D721Med (cell line): ENCODE results near the gene STK4.

ENCODE experiments used
- DNase-seq: peaks from one replicate; pipeline ENCODE4 v3.0.0; 2011; ENCODE audit warnings: low spot score; ENCODE audit not compliant: insufficient read length
- FAIRE-seq: peaks from 2 replicates; lab custom pipeline; 2011; peaks lifted over from hg19 to GRCh38; lab: Jason Lieb, UNC
- TF ChIP-seq, protein P1 (sequence below): IDR thresholded peaks from 2 replicates; pipeline ENCODE4 v1.5.1; 2012; ENCODE audit warnings: mild to moderate bottlenecking, control low read depth; ENCODE audit not compliant: insufficient read depth; ENCODE audit errors: missing control alignments

Gene STK4

DNA sequence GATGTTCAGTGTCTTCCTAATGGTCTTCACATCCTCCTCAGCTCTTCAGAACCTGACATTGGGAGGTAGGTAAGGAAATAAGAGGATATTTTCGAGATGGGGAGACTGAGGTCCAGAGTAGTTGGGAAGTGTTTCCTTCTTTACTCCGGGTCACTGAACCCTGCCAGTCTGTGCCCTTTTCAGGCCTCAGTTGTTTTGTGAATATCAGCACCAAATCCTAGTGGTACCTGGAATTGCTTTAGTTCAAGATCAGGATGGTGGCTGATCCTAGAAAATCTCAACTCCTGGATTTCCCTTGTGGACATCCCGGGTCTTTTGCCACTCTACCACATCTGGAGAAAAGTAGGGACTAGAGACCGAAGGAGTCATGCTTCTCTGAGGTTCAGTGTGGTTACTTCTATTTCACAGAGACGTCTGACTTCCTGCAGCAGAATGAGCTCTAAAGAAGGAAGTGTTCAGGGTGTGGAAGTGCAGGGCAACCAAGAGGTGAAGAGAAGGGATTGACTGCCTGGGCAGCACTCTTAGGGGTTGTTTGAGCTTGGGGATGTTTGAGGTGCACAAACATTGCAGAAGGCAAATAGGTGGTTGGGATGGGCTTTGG is 995 bp downstream of the STK4 start:
- DNase-seq, result no peak
- no peak for FAIRE-seq
- TF ChIP-seq, protein P1, sequence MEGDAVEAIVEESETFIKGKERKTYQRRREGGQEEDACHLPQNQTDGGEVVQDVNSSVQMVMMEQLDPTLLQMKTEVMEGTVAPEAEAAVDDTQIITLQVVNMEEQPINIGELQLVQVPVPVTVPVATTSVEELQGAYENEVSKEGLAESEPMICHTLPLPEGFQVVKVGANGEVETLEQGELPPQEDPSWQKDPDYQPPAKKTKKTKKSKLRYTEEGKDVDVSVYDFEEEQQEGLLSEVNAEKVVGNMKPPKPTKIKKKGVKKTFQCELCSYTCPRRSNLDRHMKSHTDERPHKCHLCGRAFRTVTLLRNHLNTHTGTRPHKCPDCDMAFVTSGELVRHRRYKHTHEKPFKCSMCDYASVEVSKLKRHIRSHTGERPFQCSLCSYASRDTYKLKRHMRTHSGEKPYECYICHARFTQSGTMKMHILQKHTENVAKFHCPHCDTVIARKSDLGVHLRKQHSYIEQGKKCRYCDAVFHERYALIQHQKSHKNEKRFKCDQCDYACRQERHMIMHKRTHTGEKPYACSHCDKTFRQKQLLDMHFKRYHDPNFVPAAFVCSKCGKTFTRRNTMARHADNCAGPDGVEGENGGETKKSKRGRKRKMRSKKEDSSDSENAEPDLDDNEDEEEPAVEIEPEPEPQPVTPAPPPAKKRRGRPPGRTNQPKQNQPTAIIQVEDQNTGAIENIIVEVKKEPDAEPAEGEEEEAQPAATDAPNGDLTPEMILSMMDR, result no peak

DNA sequence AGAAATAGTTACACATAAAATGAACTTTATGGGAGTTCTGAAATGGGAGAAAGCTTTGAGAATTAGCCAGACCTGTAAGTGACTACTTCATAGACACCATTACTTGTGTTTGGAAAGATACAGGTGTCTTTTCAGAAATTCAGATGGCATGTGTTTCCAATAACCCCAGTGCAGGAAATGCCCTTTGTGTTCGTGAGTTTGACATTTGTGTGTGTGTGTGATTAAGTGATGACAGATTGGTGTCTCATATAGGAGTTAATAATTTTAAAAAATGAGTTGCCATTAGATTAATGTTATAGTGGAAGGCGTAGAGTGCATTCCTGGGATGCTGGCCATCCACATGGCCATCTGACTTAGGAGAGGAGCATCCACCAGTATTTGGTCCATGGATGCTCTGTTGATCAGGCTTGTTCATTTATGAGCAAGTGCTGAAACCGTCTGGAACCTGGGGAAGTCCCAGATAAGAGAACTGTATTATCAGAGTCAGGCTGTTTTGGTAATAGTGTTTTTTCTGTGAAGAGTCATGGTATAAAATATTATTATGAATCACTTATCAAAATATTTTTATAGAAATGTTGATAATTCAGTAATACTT is 3.1 kb downstream of the STK4 start:
- TF ChIP-seq, protein P1, result no peak
- FAIRE-seq, result no peak
- DNase-seq, result no peak

DNA sequence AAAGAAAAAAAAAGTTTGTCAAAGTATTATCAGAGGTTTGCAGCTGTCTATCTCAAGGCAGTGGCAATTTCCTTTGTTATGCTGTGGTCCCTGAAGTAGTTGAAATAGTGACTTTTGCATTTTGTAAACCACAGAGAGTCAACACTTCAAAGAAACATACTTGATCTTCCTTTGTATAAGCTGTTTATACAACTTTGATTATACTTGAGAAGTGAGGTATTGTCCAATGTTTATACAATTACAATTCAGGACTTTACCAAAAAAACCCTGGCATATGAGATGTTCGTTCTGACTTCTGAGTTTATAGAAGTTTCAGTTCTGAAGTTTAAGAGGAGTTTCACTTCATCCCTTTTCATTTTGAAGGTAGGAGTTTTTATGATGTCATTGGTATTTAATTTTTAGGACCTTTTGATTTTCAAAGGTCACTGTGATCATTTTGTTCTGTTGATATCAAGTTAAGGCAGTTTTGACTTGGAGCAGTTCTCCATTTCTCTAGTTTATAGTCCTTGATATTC is 4.0 kb downstream of the STK4 start:
- TF ChIP-seq, protein P1, result no peak
- FAIRE-seq (no peak), DNase-seq (no peak)

DNA sequence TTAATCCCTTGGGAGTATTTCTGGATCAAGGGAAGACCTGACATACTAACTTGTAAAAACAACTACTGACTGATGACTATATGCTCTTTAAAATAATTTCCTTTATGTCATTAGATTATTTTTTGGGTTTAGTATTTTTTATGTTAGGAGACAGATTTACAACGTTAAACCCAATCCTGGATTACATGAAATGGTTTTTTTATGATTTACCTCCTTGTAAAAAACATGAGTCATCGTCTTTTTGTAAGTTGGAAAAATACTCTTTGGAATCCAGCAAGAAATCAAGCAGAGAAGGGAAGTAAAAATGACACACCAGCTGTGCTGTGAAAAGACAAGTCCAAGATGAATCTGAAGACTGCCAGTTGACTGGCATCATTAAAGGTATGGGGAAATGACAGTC is 6.7 kb downstream of the STK4 start:
- FAIRE-seq (no peak), DNase-seq (no peak)
- TF ChIP-seq, protein P1, result no peak

DNA sequence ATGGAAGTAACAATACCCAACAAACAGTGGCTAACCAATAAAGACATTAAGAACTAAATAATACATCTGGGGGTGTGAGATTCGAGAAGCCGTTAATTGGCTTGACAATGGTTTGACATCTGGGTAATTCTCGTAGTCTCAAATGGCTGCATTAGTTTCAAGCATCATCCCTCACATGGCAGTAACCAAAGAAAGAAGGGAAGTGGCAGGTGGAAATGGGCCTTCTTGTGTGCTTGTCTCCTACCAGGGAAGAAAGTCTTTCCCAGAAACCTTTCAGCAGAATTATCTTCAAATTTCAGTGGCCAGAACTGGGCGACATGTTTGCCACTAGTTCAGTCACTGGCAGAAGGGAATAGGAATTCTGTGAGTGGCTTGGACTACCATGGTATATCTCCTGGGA is 10.4 kb downstream of the STK4 start:
- TF ChIP-seq, protein P1, result no peak
- DNase-seq, result no peak
- FAIRE-seq, result no peak

DNA sequence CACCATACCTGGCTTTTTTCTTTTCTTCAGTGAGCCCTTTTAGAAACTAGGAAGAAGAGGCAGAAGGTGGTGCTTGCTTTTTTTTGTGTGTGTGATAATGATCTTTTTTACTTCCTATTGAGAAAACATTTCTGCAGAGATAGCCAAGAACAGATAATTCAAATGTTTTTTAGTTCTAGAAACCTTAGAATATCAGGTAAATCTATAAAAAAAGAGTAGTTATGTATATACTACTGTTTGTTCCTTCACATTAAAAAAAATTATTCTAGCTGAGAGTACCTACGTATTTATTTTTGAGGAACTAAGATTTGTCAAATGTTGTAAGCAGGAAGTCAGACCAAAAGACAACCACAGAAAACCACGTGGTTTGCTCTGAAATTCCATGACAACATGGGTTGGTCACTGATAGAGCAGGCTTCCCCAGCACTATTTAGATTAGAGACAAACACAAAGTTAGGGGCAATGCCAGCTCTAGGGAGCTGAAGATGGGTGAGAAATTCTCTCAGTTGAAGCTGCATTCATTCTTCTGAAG is 12.8 kb downstream of the STK4 start:
- DNase-seq (no peak), FAIRE-seq (no peak)
- TF ChIP-seq, protein P1, result no peak
